MM.1S (cell line): Measurements from ENCODE around the gene LANCL1.

Experiments
- EZH2 ChIP-seq: fragments of 300-600 bp; sonication (generic); optimal IDR thresholded peaks from 2 replicates; pipeline ENCODE3; 2017; ENCODE audit warnings: low read depth, mild to moderate bottlenecking, antibody characterized with exemption, low read length, mixed read lengths
- TF ChIP-seq, protein P1 (sequence below): fragments of 300-600 bp; sonication (generic); IDR thresholded peaks from 2 replicates; pipeline ENCODE4 v1.5.1; 2016; ENCODE audit warnings: antibody characterized with exemption, low read length, mixed read lengths

- TF ChIP-seq, protein P1, sequence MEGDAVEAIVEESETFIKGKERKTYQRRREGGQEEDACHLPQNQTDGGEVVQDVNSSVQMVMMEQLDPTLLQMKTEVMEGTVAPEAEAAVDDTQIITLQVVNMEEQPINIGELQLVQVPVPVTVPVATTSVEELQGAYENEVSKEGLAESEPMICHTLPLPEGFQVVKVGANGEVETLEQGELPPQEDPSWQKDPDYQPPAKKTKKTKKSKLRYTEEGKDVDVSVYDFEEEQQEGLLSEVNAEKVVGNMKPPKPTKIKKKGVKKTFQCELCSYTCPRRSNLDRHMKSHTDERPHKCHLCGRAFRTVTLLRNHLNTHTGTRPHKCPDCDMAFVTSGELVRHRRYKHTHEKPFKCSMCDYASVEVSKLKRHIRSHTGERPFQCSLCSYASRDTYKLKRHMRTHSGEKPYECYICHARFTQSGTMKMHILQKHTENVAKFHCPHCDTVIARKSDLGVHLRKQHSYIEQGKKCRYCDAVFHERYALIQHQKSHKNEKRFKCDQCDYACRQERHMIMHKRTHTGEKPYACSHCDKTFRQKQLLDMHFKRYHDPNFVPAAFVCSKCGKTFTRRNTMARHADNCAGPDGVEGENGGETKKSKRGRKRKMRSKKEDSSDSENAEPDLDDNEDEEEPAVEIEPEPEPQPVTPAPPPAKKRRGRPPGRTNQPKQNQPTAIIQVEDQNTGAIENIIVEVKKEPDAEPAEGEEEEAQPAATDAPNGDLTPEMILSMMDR = no peak
- TF ChIP-seq EZH2 = no peak
These were observed 1.8 kb downstream of the LANCL1 start for GRCh38 chr2:210474776-210475175.
